Inflammatory macrophage (primary cell): Measurements from ENCODE around the gene SP2.
A peak's percentile ranks its signal among the peaks of the same experiment; 100 is the strongest.

Source experiments
- DNase-seq, 2 donors: peaks; one replicate each; pipeline ENCODE4 v3.0.0-alpha.2; 2020 to 2022

The SP2 gene

GRCh38 chr17:47871048-47871447 lies 25.0 kb upstream of the SP2 start:
- no peak for DNase-seq

- DNase-seq = no peak
Measured at GRCh38 chr17:47872019-47872650, 23.9 kb upstream of the SP2 start.

- no peak for DNase-seq
Measured at GRCh38 chr17:47872651-47873161, 23.3 kb upstream of the SP2 start.

- DNase-seq = no peak
Measured at GRCh38 chr17:47873200-47874090, 22.6 kb upstream of the SP2 start.

GRCh38 chr17:47875011-47875985 lies 20.7 kb upstream of the SP2 start:
- DNase-seq = no peak

- no peak for DNase-seq
Measured at GRCh38 chr17:47877368-47878034, 18.5 kb upstream of the SP2 start.

GRCh38 chr17:47878203-47879027 lies 17.6 kb upstream of the SP2 start:
- no peak for DNase-seq

- DNase-seq = peak in 1 of 2 donors; percentile 48
Measured at GRCh38 chr17:47879028-47879585, 16.9 kb upstream of the SP2 start.

- DNase-seq = no peak
Measured at GRCh38 chr17:47879776-47880454, 16.1 kb upstream of the SP2 start.

GRCh38 chr17:47882247-47882646 lies 13.8 kb upstream of the SP2 start:
- peak; percentile 20 to 42 for DNase-seq

- DNase-seq = no peak
Measured at GRCh38 chr17:47882695-47883588, 13.1 kb upstream of the SP2 start.

- DNase-seq = no peak
Measured at GRCh38 chr17:47883589-47884426, 12.2 kb upstream of the SP2 start.

GRCh38 chr17:47884427-47884740 lies 11.7 kb upstream of the SP2 start:
- DNase-seq = no peak

- DNase-seq = no peak
Measured at GRCh38 chr17:47884905-47885730, 10.9 kb upstream of the SP2 start.

GRCh38 chr17:47888293-47888692 lies 7.7 kb upstream of the SP2 start:
- no peak for DNase-seq

GRCh38 chr17:47889734-47890529 lies 6.1 kb upstream of the SP2 start:
- peak; percentile 75 to 82 for DNase-seq
